GM23338 (cell line): Measurements from ENCODE around the gene GALM.

Experiments used
- CTCF ChIP-seq, 2 experiments: fragments of 200-600 bp in 1 of 2; sonication (generic) in 1 of 2; conservative IDR thresholded peaks; 2 replicates each; pipeline versions ENCODE4 v1.5.1 to v1.6.1; 2016 to 2017; ENCODE audit warnings: antibody characterized with exemption in 2 of 2, low read depth in 2 of 2, mild to moderate bottlenecking in 2 of 2, moderate library complexity in 1 of 2
- EZH2 ChIP-seq: fragments of 200-600 bp; sonication (generic); IDR thresholded peaks from one replicate; pipeline ENCODE4 v1.8.0; 2017; ENCODE audit warnings: antibody characterized with exemption, mild to moderate bottlenecking, low read depth; ENCODE audit not compliant: unreplicated experiment
- EZH2phosphoT487 ChIP-seq: fragments of 200-600 bp; sonication (generic); IDR thresholded peaks from one replicate; pipeline ENCODE4 v1.8.1; 2018; ENCODE audit warnings: antibody characterized with exemption; ENCODE audit not compliant: unreplicated experiment

GRCh38 chr2:38652431-38653273 lies 13.3 kb upstream of the GALM start:
- no peak for TF ChIP-seq EZH2
- no peak for TF ChIP-seq CTCF (conservative IDR thresholded peaks at IDR 0.05; ENCODE audit: low read depth in 2 of 2)
- TF ChIP-seq EZH2phosphoT487: no peak
